AG04450 (cell line): ENCODE results near the gene LMF1. TPM values are rescaled to one million over a fixed set of nuclear protein-coding genes. Genes with fewer than 3 reads are reported as not detected.

Experiments used
- CTCF ChIA-PET: fragments of 300-600, 350-600 bp; formaldehyde crosslinking; extraction: SDS; loops from one replicate; lab custom pipeline; 2022; ENCODE audit warnings: antibody characterized with exemption, inconsistent platforms; lab: Charles Lee
- POLR2A ChIA-PET: fragments of 350-600 bp; formaldehyde crosslinking; extraction: SDS; loops from one replicate; lab custom pipeline; 2021; ENCODE audit warnings: antibody characterized with exemption, inconsistent platforms; lab: Yijun Ruan, JAX
- DNase-seq: peaks from one replicate; pipeline ENCODE4 v3.0.0-alpha.2; 2011; ENCODE audit warnings: low read depth, low spot score
- H3K27ac ChIP-seq: one replicate; pipeline ENCODE4 v1.5.1; 2012; ENCODE audit warnings: low read depth, low read length, control low read depth
- H3K27me3 ChIP-seq: one replicate; pipeline ENCODE4 v1.6.0; 2012; ENCODE audit warnings: low read length; ENCODE audit not compliant: control insufficient read depth, insufficient read depth
- H3K4me3 ChIP-seq: 2 replicates; pipeline ENCODE4 v1.5.1; 2011; ENCODE audit warnings: mild to moderate bottlenecking, low read depth, low read length, control low read depth
- H3K9me3 ChIP-seq: 2 replicates; pipeline ENCODE4 v1.5.1; 2012; ENCODE audit warnings: low read length; ENCODE audit not compliant: control insufficient read depth, insufficient read depth
- CTCF ChIP-seq: IDR thresholded peaks from 2 replicates; pipeline ENCODE4 v1.5.1; 2011; ENCODE audit warnings: low read depth, low read length, control low read depth, inconsistent platforms
- polyA plus RNA-seq: library from polyadenylated mRNA; depleted of rRNA; stranded (reverse); fragments of >200 nt; gene quantifications from 2 replicates; pipeline ENCODE4 v1.2.3, GENCODE V29; 2011

LMF1 gene
- polyA plus RNA-seq, 1 experiment = 11.8 TPM

- DNase-seq = no peak
- POLR2A ChIA-PET = no interaction called here
- CTCF ChIA-PET = no interaction called here
- Histone ChIP-seq H3K27ac (no peak overlapping the region), H3K27me3 (no peaks in the 10 kb centered on the region), H3K4me3 (no peak overlapping the region), H3K9me3 (peaks cover 88% of the 10 kb centered on the region)
- no peak for TF ChIP-seq CTCF
Measured at GRCh38 chr16:853981-854807, 116.6 kb downstream of the LMF1 start.

GRCh38 chr16:853306-853705 is 117.5 kb downstream of the LMF1 start:
- POLR2A ChIA-PET = no interaction called here
- no peak overlapping the region for H3K4me3 ChIP-seq
- CTCF ChIA-PET = no interaction called here
- no peaks in the 10 kb centered on the region for H3K27me3 ChIP-seq
- no peak for DNase-seq
- TF ChIP-seq CTCF = no peak
- H3K27ac ChIP-seq = no peak overlapping the region
- H3K9me3 ChIP-seq = peaks cover 94% of the 10 kb centered on the region

GRCh38 chr16:852451-853185 is 118.2 kb downstream of the LMF1 start:
- Histone ChIP-seq H3K27me3 (no peaks in the 10 kb centered on the region), H3K4me3 (no peak overlapping the region), H3K27ac (no peak overlapping the region), H3K9me3 (peaks cover 97% of the 10 kb centered on the region)
- DNase-seq = no peak
- ChIA-PET POLR2A (no interaction called here), CTCF (no interaction called here)
- TF ChIP-seq CTCF = no peak

- Histone ChIP-seq H3K27me3 (no peaks in the 10 kb centered on the region), H3K9me3 (peaks cover 98% of the 10 kb centered on the region), H3K4me3 (no peak overlapping the region), H3K27ac (no peak overlapping the region)
- CTCF ChIA-PET = no interaction called here
- no peak for DNase-seq
- TF ChIP-seq CTCF = no peak
- POLR2A ChIA-PET = no interaction called here
Measured at GRCh38 chr16:851871-852270, 118.9 kb downstream of the LMF1 start.

- Histone ChIP-seq H3K27ac (no peak overlapping the region), H3K9me3 (peaks cover 94% of the 10 kb centered on the region), H3K4me3 (no peak overlapping the region), H3K27me3 (no peaks in the 10 kb centered on the region)
- DNase-seq = no peak
- POLR2A ChIA-PET = no interaction called here
- CTCF ChIA-PET = no interaction called here
- no peak for TF ChIP-seq CTCF
Measured at GRCh38 chr16:851209-851810, 119.5 kb downstream of the LMF1 start.
